ENCODE results near the gene NTM.

GRCh38 chr11:131923309-131923708, 552.9 kb downstream of the NTM start:
- TF ChIP-seq CTCF (IDR thresholded peaks at IDR 0.05; ENCODE audit: poor library complexity, severe bottlenecking) (no peak), EZH2 (IDR thresholded peaks at IDR 0.05; ENCODE audit: borderline replicate concordance, insufficient read depth, low read length, poor library complexity, severe bottlenecking) (no peak), SMC3 (conservative IDR thresholded peaks at IDR 0.05; ENCODE audit: poor library complexity) (no peak), RAD21 (conservative IDR thresholded peaks at IDR 0.05) (no peak)

Data from neural cell (in vitro differentiated cells).